GM21825 (cell line): ENCODE results near the gene GPR146.

ENCODE experiments used
- ATAC-seq: cut with Tn5 transposase; IDR thresholded peaks from one replicate; pipeline ENCODE4 v1.9.1; 2021; ENCODE audit warnings: mild to moderate bottlenecking, moderate library complexity; ENCODE audit not compliant: unreplicated experiment

The GPR146 gene

DNA sequence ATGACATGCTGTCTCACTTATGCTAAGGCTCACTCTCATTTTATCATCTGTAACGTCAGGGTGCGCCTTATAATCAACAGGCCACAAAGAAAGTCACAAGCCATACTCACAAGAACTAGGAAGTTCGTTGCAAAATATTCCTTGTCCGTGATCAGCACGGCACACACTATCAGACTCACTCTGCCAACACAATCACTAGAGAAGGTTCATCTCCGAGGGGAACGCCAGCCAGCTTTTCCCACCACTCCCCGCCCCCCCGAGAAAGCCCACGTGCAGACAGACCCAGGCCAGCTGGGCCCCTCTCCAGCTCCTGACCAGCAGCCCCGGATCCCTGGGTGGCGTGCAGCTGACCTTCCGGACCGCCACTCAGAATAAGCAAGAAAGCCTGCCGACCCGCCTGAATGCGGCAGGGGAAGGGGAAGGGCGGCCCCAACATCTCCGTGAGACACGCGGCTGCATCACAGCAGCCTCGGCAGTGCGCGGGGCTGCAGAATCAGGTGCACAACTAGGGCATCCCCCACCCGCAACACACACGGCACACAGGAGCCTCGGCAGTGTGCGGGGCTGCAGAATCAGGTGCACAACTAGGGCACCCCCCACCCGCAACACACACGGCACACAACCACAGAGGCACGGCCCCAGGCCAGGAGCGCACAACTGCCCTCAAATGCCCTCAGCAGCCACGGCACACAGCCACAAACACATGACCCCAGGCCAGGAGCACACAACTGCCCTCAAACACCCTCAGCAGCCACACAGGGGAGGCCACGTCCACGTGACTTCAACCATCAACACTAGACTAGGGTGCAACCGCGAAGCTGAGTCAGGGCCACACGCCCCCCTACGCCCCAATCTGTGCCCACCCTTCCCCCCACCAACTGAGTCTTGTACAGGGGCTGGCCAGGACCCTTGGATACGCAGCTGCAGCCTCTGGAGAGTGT is 2.5 kb upstream of the GPR146 start:
- no peak for ATAC-seq

GRCh38 chr7:1042492-1042833 is 1.9 kb upstream of the GPR146 start:
- ATAC-seq, result no peak

GRCh38 chr7:1043552-1044188 is 676 bp upstream of the GPR146 start:
- no peak for ATAC-seq

DNA sequence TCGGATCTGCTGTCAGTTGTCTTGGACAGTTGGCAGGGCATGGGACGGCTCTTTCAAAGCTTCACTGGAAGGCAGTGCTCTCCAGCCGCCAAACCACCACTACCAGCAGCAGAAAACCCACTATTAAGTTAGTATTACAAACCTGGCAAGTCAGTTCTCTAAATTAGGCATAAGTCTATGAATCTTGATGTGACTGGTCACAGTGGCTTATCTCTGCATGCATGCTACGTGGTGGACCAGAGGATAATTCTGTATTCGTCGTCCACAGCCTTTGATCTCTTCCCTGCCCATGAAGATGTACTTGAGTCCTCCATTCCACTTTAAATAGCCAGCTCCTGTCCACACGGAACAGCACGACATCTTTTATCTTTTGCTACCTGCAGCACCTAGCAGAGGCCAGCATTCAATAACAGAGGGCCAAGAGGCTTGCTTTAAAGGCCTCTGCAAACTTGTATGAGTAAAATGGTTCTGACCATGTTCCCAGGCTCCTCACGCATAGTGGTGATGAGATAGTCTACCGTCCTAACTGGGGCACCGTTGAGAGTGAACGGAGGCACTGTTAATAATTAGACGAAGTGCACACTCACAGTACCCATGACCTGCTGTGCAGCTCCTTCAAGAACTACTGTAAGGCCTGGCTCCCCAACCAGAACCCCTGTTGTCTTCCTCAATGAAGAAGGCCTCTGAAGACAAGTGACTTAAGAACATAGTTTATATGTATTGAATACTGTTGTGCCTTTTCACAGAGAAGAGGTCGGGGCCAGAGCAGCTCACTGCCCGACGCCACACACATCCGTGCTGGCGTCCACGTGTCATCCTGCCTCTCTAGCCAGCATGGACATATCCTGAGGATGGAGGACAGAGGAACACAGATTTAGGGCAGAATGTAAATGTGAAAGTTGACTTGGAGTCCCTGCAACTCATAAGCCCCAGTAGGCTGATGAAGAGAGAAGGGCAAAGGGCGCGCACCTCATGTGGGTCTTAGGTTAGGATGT is 1.0 kb downstream of the GPR146 start:
- ATAC-seq, result no peak

- ATAC-seq, result no peak
These were observed 2.7 kb downstream of the GPR146 start for GRCh38 chr7:1046722-1047679.

- ATAC-seq, result no peak
These were observed 4.8 kb downstream of the GPR146 start for GRCh38 chr7:1049006-1049741.

DNA sequence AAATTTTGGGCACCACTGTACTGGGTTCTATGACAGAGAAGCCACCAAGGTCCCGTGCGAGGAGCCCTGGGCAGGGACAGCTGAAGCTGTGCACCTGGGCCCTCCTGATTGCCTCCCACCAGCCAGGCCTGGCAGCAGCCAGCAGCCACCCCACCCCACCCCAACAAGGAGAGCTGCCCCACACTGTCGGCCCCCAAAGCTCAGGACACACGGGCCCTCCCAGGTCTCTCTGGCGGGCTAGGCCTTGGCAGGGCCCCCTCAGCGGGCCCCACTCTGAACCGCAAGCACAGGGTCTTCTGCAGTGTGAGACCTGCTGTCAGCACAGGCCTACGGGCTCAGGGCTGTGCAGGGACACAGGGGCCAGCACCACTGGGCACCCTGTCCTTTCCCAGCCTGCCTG is 5.5 kb downstream of the GPR146 start:
- no peak for ATAC-seq

GRCh38 chr7:1050254-1050906 is 6.0 kb downstream of the GPR146 start:
- no peak for ATAC-seq

- ATAC-seq, result no peak
These were observed 6.8 kb downstream of the GPR146 start for GRCh38 chr7:1050956-1051690.

DNA sequence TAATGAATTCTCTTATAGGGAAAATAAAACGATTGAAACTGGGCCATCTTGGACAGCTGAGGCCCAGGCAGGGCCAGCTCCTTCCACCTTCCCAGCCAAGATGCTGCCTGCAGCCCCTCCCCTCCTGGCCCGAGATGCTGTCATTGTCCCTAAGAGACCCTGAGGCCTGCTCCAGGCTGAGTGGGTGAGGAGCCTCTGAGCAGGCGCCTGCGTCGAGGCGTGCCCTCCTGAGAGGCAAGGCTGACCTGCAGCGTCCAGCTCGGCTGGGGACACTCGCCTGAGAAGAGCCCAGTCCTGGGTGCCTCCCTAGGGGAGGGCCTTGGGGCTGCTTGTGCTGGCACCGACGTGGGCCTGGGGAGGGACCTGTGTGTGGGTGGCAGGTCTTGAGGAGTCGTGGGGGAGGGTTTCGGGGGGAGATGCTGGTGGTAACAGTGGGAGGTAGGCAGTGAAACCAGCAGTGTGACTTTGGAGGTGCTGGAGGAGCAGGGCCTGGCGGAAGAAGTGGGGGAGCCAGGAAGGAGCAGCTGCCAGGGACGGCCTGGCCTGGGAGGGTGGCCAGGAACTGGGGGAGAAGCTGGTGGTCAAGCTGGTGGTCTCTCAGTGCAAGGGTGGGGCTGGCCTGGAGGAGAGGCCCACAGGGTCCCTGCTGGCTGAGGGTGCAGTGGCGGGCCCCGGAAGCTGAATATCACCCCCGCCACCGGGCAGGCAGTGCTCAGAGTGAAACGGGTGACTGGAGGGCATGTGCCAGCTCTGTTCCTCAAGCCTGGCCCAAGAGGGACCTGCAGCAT is 7.9 kb downstream of the GPR146 start:
- ATAC-seq, result no peak

DNA sequence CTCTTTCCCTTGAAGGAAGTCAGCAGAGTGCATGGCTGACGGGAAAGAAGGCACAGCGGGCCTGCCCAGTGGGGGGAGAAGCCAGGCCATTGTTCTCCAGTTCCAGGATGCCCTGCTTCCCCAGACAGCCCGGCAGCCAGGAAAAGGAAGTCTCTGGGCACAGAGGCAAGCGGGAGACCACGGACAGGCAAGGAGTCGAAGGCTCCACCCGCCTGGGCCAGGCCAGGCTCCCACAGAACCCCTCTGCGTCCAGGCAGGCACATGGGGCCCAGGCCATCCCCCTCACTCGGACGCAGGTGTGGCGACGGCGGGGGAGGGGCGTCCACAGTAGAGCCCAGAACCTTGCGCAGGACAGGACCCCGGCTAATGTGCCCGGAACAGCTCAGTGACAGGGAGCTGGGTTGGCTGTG is 8.7 kb downstream of the GPR146 start:
- ATAC-seq, result no peak

DNA sequence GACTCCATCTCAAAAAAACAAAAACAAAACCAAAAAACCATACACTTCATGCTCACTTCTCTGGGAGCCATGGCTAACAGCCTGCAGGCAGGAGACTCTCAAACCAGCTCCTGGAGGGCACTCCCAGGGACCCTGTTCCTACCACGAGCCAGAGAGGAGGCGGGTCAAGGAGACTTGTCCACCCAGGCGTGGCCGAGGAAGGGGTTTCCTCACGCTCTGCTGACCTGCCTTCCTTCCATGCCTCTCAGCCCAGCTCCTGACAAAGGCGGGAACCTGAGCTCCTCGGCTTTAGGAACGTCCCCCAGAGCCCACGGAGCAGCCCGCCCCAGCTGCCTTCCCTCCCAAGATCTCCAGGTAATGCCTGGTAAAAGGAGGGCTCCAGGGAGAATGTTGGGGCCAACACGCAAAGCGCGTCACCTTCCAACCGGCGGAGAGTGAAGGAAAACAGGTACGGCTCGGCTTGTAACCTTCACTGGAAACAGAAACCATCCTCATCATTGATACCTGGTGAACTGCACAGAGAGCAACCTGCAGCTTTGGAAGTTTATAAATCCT is 9.5 kb downstream of the GPR146 start:
- no peak for ATAC-seq

- ATAC-seq, result no peak
These were observed 10.1 kb downstream of the GPR146 start for GRCh38 chr7:1054438-1054837.

- ATAC-seq, result no peak
These were observed 10.6 kb downstream of the GPR146 start for GRCh38 chr7:1054861-1055450.

DNA sequence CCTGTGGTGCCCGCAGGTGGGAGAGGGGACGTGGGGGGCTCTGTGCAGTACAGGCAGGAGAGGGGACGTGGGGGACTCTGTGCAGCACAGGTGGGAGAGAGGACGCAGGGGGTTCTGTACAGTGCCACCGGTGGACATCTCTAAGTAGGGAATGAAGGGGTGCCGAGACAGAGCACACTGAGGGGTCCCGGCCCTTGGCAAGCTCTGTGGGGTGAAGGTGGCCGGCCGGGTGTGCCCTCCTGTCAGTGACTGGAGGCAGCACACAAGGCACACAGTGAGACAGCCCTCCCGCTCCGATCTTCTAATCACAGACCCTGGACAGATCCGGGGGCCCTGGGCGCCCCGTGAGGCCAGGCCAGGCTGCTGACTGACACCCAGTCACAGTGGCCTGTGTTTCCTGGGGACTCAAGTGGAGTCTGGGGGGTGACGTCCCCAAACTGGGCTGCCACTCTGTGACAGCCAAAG is 11.2 kb downstream of the GPR146 start:
- no peak for ATAC-seq

- no peak for ATAC-seq
These were observed 11.8 kb downstream of the GPR146 start for GRCh38 chr7:1055956-1056784.
